Loucy (cell line): ENCODE results near the gene SRRM5.

ENCODE experiments used
- H2AFZ ChIP-seq: fragments of 200-600 bp; sonication (generic); 2 replicates; pipeline ENCODE4 v1.6.0; 2016; ENCODE audit warnings: antibody characterized with exemption, mild to moderate bottlenecking, low read length, moderate library complexity
- H3F3A ChIP-seq: fragments of 200-600 bp; 2 replicates; pipeline ENCODE4 v1.6.0; 2016; ENCODE audit warnings: antibody characterized with exemption, low read depth, mild to moderate bottlenecking
- H3K27me3 ChIP-seq: fragments of 200-600 bp; sonication (generic); 2 replicates; pipeline ENCODE4 v1.6.1; 2014; ENCODE audit warnings: low read length, mild to moderate bottlenecking; ENCODE audit not compliant: insufficient read depth, poor library complexity, severe bottlenecking
- H3K36me3 ChIP-seq: fragments of 200-600 bp; sonication (generic); 2 replicates; pipeline ENCODE4 v1.6.1; 2016; ENCODE audit warnings: low read length; ENCODE audit not compliant: insufficient read depth
- H3K4me1 ChIP-seq: fragments of 200-600 bp; sonication (generic); 2 replicates; pipeline ENCODE4 v1.5.1; 2014; ENCODE audit warnings: low read length, mild to moderate bottlenecking; ENCODE audit not compliant: insufficient read depth, poor library complexity, severe bottlenecking
- H3K4me2 ChIP-seq: fragments of 200-600 bp; sonication (generic); 2 replicates; pipeline ENCODE4 v1.6.0; 2014; ENCODE audit warnings: antibody characterized with exemption, low read length, low read depth, mild to moderate bottlenecking; ENCODE audit not compliant: poor library complexity, severe bottlenecking
- H3K4me3 ChIP-seq: fragments of 200-600 bp; sonication (generic); 2 replicates; pipeline ENCODE4 v1.5.1; 2014; ENCODE audit warnings: low read length, mild to moderate bottlenecking, mixed read lengths; ENCODE audit not compliant: poor library complexity, severe bottlenecking
- H3K79me2 ChIP-seq: fragments of 200-600 bp; sonication (generic); 2 replicates; pipeline ENCODE4 v1.6.1; 2014; ENCODE audit warnings: low read length; ENCODE audit not compliant: insufficient read depth
- H3K9ac ChIP-seq: fragments of 200-600 bp; sonication (generic); 2 replicates; pipeline ENCODE4 v1.6.0; 2014; ENCODE audit warnings: mild to moderate bottlenecking, low read depth, low read length, moderate library complexity; ENCODE audit not compliant: poor library complexity, severe bottlenecking
- H3K9me2 ChIP-seq: fragments of 200-600 bp; sonication (generic); replicated peaks from 2 replicates; pipeline ENCODE4 v1.6.1; 2016; ENCODE audit warnings: low read depth, low read length, mixed read lengths
- H3K9me3 ChIP-seq: fragments of 200-600 bp; sonication (generic); 2 replicates; pipeline ENCODE4 v1.6.1; 2014; ENCODE audit warnings: mild to moderate bottlenecking, antibody characterized with exemption, low read length, low read depth; ENCODE audit not compliant: insufficient read depth
- H4K20me1 ChIP-seq: fragments of 200-600 bp; sonication (generic); 2 replicates; pipeline ENCODE4 v1.6.0; 2014; ENCODE audit warnings: antibody characterized with exemption, low read length, mild to moderate bottlenecking; ENCODE audit not compliant: insufficient read depth, poor library complexity, severe bottlenecking
- CTCF ChIP-seq: fragments of 200-600 bp; sonication (generic); conservative IDR thresholded peaks from 2 replicates; pipeline ENCODE4 v1.5.1; 2014; ENCODE audit warnings: mild to moderate bottlenecking, antibody characterized with exemption, low read length
- EZH2phosphoT487 ChIP-seq: fragments of 200-600 bp; IDR thresholded peaks from 2 replicates; pipeline ENCODE4 v1.6.1; 2018; ENCODE audit warnings: antibody characterized with exemption, mild to moderate bottlenecking, moderate library complexity, borderline replicate concordance

SRRM5 gene

GRCh38 chr19:43563816-43564457, 48.0 kb upstream of the SRRM5 start:
- Histone ChIP-seq H3K9me3 (no peaks in the 10 kb centered on the region), H3K36me3 (no peaks in the 10 kb centered on the region), H3K9me2 (no peaks in the 10 kb centered on the region), H3K79me2 (peaks cover 45% of the 10 kb centered on the region), H3K27me3 (no peaks in the 10 kb centered on the region), H2AFZ (no peak overlapping the region), H3K9ac (peak overlapping the region; percentile 60), H3F3A (peaks cover 19% of the 10 kb centered on the region), H3K4me1 (peaks cover 54% of the 10 kb centered on the region), H3K4me3 (no peak overlapping the region), H4K20me1 (no peaks in the 10 kb centered on the region), H3K4me2 (peak overlapping the region; percentile 53)
- no peak for TF ChIP-seq CTCF
- TF ChIP-seq EZH2phosphoT487, result no peak

GRCh38 chr19:43564800-43565199, 47.1 kb upstream of the SRRM5 start:
- no peaks in the 10 kb centered on the region for H3K9me2 ChIP-seq
- H3K9me3 ChIP-seq, result no peaks in the 10 kb centered on the region
- H3K9ac ChIP-seq, result peak overlapping the region; percentile 60
- no peaks in the 10 kb centered on the region for H4K20me1 ChIP-seq
- peaks cover 54% of the 10 kb centered on the region for H3K4me1 ChIP-seq
- H3F3A ChIP-seq, result peaks cover 19% of the 10 kb centered on the region
- no peak overlapping the region for H3K4me3 ChIP-seq
- H2AFZ ChIP-seq, result no peak overlapping the region
- H3K79me2 ChIP-seq, result peaks cover 48% of the 10 kb centered on the region
- H3K27me3 ChIP-seq, result no peaks in the 10 kb centered on the region
- no peaks in the 10 kb centered on the region for H3K36me3 ChIP-seq
- H3K4me2 ChIP-seq, result no peak overlapping the region
- TF ChIP-seq EZH2phosphoT487, result no peak
- TF ChIP-seq CTCF, result no peak

DNA sequence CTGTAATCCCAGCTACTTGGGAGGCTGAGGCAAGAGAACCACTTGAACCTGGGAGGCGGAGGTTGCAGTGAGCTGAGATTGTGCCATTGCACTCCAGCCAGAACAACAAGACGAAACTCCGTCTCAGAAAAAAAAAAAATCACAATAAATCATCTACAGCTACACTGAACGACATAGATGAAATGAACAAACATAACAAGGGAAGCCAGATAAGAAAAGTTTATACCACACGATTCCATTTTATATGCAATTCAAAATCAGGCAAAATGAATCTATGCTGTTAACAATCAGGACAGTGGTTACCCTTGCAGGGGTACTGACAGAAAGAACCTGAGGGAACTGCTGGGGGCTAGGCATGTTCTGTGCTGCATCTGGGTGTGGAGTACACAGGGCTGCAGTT, 42.2 kb upstream of the SRRM5 start:
- H3K4me1 ChIP-seq, result peaks cover 28% of the 10 kb centered on the region
- no peak overlapping the region for H3K4me3 ChIP-seq
- TF ChIP-seq CTCF (no peak), EZH2phosphoT487 (no peak)
- no peaks in the 10 kb centered on the region for H3K9me2 ChIP-seq
- H3K9ac ChIP-seq, result no peak overlapping the region
- H3K27me3 ChIP-seq, result no peaks in the 10 kb centered on the region
- no peaks in the 10 kb centered on the region for H3F3A ChIP-seq
- peaks cover 59% of the 10 kb centered on the region for H3K79me2 ChIP-seq
- H3K9me3 ChIP-seq, result no peaks in the 10 kb centered on the region
- H3K4me2 ChIP-seq, result peak overlapping the region; percentile 10
- H3K36me3 ChIP-seq, result no peaks in the 10 kb centered on the region
- H4K20me1 ChIP-seq, result no peaks in the 10 kb centered on the region
- H2AFZ ChIP-seq, result no peak overlapping the region
